ENCODE results near the gene BTBD10.

- TF ChIP-seq EZH2phosphoT487 (IDR thresholded peaks at IDR 0.05; ENCODE audit: borderline replicate concordance, low read depth, low read length) (no peak), CTCF (conservative IDR thresholded peaks at IDR 0.05; ENCODE audit: low read length) (no peak)
These were observed 41.5 kb downstream of the BTBD10 start for GRCh38 chr11:13421561-13421960.

Data from OCI-LY7 (cell line).